Measurements from ENCODE around the gene CDC25B. TPM values are rescaled to one million over a fixed set of nuclear protein-coding genes. Genes with fewer than 3 reads are reported as not detected.

Gene CDC25B
- total RNA-seq, 1 donor from 2014 or later, result 60.6 TPM

DNA sequence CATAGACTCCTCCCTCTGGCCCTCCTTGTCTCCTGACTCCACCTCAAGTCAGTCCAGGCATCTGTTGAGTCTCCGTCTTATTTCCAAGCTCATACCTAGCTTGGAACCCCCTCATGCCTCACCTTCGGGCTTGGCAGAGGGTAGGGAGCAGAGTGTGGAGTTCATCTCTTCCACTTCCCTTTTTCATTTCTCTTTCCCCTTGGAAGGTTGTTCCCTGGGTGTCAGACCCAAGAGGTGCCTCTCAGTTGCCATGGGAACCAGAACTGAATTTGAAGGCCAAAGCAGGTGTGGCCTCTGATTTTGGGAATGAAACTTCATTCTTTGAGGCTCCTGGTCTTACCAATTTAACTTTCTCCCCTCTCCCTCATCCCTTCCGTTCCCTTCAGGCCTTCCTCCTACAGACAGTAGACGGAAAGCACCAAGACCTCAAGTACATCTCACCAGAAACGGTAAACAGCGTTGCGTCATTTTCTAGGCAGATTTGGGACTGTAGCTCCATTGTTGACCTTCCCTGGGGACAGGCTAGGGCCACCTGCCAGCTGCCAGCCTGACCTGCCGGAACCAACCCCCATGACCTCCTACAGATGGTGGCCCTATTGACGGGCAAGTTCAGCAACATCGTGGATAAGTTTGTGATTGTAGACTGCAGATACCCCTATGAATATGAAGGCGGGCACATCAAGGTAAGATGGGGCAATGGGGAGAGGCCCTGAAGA is 6.6 kb downstream of the CDC25B start:
- Histone ChIP-seq H3K4me1 (peaks cover 19 to 25% of the 10 kb centered on the region in 2 donors), H3K27me3 (no peaks in the 10 kb centered on the region), H3K27ac (no peak overlapping the region), H3K4me3 (no peak overlapping the region), H3K9me3 (peaks cover 0 to 3% of the 10 kb centered on the region in 2 donors), H3K36me3 (peaks cover 49 to 52% of the 10 kb centered on the region in 2 donors)
- no peak for DNase-seq (ENCODE audit: low spot score in 2 of 2)
- intact Hi-C loops (cut with DNase I), result no loop called here
- TF ChIP-seq, protein P1, sequence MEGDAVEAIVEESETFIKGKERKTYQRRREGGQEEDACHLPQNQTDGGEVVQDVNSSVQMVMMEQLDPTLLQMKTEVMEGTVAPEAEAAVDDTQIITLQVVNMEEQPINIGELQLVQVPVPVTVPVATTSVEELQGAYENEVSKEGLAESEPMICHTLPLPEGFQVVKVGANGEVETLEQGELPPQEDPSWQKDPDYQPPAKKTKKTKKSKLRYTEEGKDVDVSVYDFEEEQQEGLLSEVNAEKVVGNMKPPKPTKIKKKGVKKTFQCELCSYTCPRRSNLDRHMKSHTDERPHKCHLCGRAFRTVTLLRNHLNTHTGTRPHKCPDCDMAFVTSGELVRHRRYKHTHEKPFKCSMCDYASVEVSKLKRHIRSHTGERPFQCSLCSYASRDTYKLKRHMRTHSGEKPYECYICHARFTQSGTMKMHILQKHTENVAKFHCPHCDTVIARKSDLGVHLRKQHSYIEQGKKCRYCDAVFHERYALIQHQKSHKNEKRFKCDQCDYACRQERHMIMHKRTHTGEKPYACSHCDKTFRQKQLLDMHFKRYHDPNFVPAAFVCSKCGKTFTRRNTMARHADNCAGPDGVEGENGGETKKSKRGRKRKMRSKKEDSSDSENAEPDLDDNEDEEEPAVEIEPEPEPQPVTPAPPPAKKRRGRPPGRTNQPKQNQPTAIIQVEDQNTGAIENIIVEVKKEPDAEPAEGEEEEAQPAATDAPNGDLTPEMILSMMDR (IDR thresholded peaks at IDR 0.05), result no peak

DNA sequence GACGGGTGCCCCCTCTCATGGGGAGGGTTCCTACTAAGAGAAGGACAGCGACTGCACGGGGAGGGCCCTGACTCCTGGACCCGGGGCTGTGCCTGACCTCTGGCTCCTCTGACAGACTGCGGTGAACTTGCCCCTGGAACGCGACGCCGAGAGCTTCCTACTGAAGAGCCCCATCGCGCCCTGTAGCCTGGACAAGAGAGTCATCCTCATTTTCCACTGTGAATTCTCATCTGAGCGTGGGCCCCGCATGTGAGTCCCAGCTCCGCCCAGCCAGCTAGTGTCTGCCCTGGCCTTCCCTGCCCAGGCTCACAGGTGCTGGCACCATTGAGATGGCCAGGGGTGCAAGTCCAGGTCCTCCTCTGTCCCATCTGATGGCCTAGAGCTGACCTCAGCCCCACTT is 7.2 kb downstream of the CDC25B start:
- no peak for DNase-seq (ENCODE audit: low spot score in 2 of 2)
- TF ChIP-seq, protein P1 (IDR thresholded peaks at IDR 0.05), result no peak
- peaks cover 49 to 52% of the 10 kb centered on the region in 2 donors for H3K36me3 ChIP-seq
- intact Hi-C loops (cut with DNase I), result no loop called here
- peaks cover 22 to 31% of the 10 kb centered on the region in 2 donors for H3K4me1 ChIP-seq
- peaks cover 0 to 3% of the 10 kb centered on the region in 2 donors for H3K9me3 ChIP-seq
- no peak overlapping the region for H3K27ac ChIP-seq
- no peak overlapping the region for H3K4me3 ChIP-seq
- no peaks in the 10 kb centered on the region for H3K27me3 ChIP-seq

DNA sequence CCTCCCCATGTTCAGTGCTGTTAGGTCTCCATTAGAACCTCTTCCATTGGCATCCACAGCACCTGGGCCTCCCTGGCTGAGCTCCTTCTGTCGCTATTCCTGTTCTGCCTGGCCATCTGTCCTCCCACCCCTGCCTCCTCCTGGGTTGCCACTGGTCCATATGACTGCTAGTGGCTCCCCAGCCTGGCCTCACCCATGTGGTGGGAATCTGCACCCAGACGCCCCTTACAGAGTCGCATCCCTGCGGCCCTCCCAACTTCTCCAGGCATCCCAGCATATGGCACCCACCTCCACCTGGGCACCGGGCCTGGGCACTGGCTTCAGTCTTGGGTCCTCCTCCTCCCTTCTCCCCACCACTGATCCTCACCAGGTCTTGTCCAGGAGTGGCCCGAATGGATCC is 7.7 kb downstream of the CDC25B start:
- Histone ChIP-seq H3K9me3 (peaks cover 0 to 3% of the 10 kb centered on the region in 2 donors), H3K36me3 (peaks cover 49 to 52% of the 10 kb centered on the region in 2 donors), H3K27ac (no peak overlapping the region), H3K4me1 (peaks cover 20 to 29% of the 10 kb centered on the region in 2 donors), H3K27me3 (no peaks in the 10 kb centered on the region), H3K4me3 (no peak overlapping the region)
- intact Hi-C loops (cut with DNase I), result no loop called here
- DNase-seq (ENCODE audit: low spot score in 2 of 2), result no peak
- TF ChIP-seq, protein P1 (IDR thresholded peaks at IDR 0.05), result no peak

- intact Hi-C loops (cut with DNase I), result no loop called here
- H3K27ac ChIP-seq, result peak overlapping the region in 1 of 2 donors; percentile 29
Measured at GRCh38 chr20:3804254-3804751, 8.2 kb downstream of the CDC25B start.

GRCh38 chr20:3804781-3805180 is 8.7 kb downstream of the CDC25B start:
- no peak for DNase-seq (ENCODE audit: low spot score in 2 of 2)
- Histone ChIP-seq H3K4me1 (peaks cover 18 to 29% of the 10 kb centered on the region in 2 donors), H3K36me3 (peaks cover 49 to 52% of the 10 kb centered on the region in 2 donors), H3K27me3 (no peaks in the 10 kb centered on the region), H3K9me3 (peaks cover 0 to 3% of the 10 kb centered on the region in 2 donors), H3K4me3 (no peak overlapping the region), H3K27ac (peak overlapping the region; percentile 94 to 97)
- TF ChIP-seq, protein P1 (IDR thresholded peaks at IDR 0.05), result no peak
- intact Hi-C loops (cut with DNase I), result no loop called here

More at GRCh38 chr20:3804254-3804751, 8.2 kb downstream of the CDC25B start:
- TF ChIP-seq, protein P1 (IDR thresholded peaks at IDR 0.05), result no peak
- Histone ChIP-seq H3K9me3 (peaks cover 0 to 3% of the 10 kb centered on the region in 2 donors), H3K27me3 (no peaks in the 10 kb centered on the region), H3K4me3 (no peak overlapping the region), H3K4me1 (peaks cover 18 to 29% of the 10 kb centered on the region in 2 donors), H3K36me3 (peaks cover 49 to 52% of the 10 kb centered on the region in 2 donors)
- no peak for DNase-seq (ENCODE audit: low spot score in 2 of 2)
